Breast epithelium (tissue), 4 donors: ENCODE data around the gene OR2T1. TPM values are rescaled to one million over a fixed set of nuclear protein-coding genes. Genes with fewer than 3 reads are reported as not detected.

Source experiments
- DNase-seq, 2 donors: peaks; one replicate each; pipeline ENCODE4 v3.0.0-alpha.2; 2019; ENCODE audit warnings: low spot score in 2 of 2
- H3K27ac ChIP-seq, 2 donors: fragments of 200-600 bp; sonication (generic) in 1 of 2; one replicate each; pipeline ENCODE4 v1.5.1; 2016 to 2019; ENCODE audit warnings: mild to moderate bottlenecking in 1 of 2
- H3K27me3 ChIP-seq, 2 donors: fragments of 200-600 bp; sonication (generic) in 1 of 2; one replicate each; pipeline versions ENCODE4 v1.5.1 to v1.6.0; 2017 to 2019; ENCODE audit warnings: control low read depth in 1 of 2, mild to moderate bottlenecking in 1 of 2
- H3K36me3 ChIP-seq: fragments of 200-600 bp; one replicate; pipeline ENCODE4 v1.5.1; 2019
- H3K4me1 ChIP-seq, 2 donors: fragments of 200-600 bp; sonication (generic); one replicate each; pipeline ENCODE4 v1.5.1; 2016 to 2019; ENCODE audit warnings: control low read depth in 1 of 2
- H3K4me3 ChIP-seq, 3 donors: fragments of 200-600 bp; sonication (generic); 1 replicate in 2 of 3; 2 replicates in 1 of 3; pipeline ENCODE4 v1.5.1; 2016 to 2019; ENCODE audit warnings: mild to moderate bottlenecking in 3 of 3, moderate library complexity in 2 of 3
- H3K9me3 ChIP-seq, 2 donors: fragments of 200-600 bp; sonication (generic) in 1 of 2; one replicate each; pipeline ENCODE4 v1.5.1; 2016 to 2019; ENCODE audit warnings: control low read depth in 1 of 2
- POLR2A ChIP-seq: fragments of 450-650 bp; IDR thresholded peaks from one replicate; pipeline ENCODE4 v1.6.1; 2016; ENCODE audit warnings: antibody characterized with exemption, mild to moderate bottlenecking, moderate library complexity
- POLR2AphosphoS5 ChIP-seq, 3 donors: sonication (generic); formaldehyde crosslinking; IDR thresholded peaks; one replicate each; pipeline ENCODE4 v1.6.1; 2017; ENCODE audit warnings: antibody characterized with exemption in 3 of 3
- intact Hi-C: fragments of 100-400 bp; cut with DNase I; formaldehyde crosslinking; loops from one replicate; pipeline ENCODE4 v1.15.1; 2023; ENCODE audit warnings: low total_unique reads
- total RNA-seq, 3 donors: library from RNA; depleted of rRNA; stranded (reverse); fragments of >200 nt; gene quantifications; one replicate each; pipeline ENCODE4 v1.1.0, GENCODE V29; 2016
- TF ChIP-seq, protein P1 (sequence below), 3 donors: fragments of 450-650 bp; IDR thresholded peaks; one replicate each; pipeline ENCODE4 v1.5.1; 2016 to 2017; ENCODE audit warnings: antibody characterized with exemption in 3 of 3, mild to moderate bottlenecking in 3 of 3, moderate library complexity in 3 of 3

Gene OR2T1
- total RNA-seq, 3 donors from 2014 or later, result not detected

DNA sequence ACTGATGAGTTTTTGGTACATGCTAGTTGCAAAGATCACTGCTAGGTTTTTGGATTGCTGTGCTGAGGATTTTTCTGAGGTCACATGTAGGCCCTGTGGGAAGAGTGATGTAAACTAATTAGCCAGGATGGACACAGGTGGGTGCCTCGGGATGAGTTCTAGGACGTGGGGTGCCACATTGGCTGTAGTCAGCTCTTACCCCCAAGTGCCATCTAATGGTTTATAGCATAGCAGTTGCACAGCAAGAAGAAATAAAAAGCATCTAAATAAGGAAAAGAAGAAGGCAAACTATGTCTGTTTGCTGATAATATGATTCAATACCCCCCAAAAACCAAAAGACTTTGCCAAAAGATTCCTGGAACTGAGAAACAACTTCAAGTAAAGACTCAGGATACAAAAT is 9.8 kb upstream of the OR2T1 start:
- no peak overlapping the region for H3K4me3 ChIP-seq
- H3K27ac ChIP-seq, result no peak overlapping the region
- H3K36me3 ChIP-seq, result no peaks in the 10 kb centered on the region
- TF ChIP-seq POLR2A (no peak), POLR2AphosphoS5 (IDR thresholded peaks at IDR 0.05) (no peak)
- TF ChIP-seq, protein P1, sequence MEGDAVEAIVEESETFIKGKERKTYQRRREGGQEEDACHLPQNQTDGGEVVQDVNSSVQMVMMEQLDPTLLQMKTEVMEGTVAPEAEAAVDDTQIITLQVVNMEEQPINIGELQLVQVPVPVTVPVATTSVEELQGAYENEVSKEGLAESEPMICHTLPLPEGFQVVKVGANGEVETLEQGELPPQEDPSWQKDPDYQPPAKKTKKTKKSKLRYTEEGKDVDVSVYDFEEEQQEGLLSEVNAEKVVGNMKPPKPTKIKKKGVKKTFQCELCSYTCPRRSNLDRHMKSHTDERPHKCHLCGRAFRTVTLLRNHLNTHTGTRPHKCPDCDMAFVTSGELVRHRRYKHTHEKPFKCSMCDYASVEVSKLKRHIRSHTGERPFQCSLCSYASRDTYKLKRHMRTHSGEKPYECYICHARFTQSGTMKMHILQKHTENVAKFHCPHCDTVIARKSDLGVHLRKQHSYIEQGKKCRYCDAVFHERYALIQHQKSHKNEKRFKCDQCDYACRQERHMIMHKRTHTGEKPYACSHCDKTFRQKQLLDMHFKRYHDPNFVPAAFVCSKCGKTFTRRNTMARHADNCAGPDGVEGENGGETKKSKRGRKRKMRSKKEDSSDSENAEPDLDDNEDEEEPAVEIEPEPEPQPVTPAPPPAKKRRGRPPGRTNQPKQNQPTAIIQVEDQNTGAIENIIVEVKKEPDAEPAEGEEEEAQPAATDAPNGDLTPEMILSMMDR (IDR thresholded peaks at IDR 0.05), result no peak
- no peak for DNase-seq
- no peaks in the 10 kb centered on the region for H3K9me3 ChIP-seq
- intact Hi-C loops, result no loop called here
- no peaks in the 10 kb centered on the region for H3K27me3 ChIP-seq
- no peaks in the 10 kb centered on the region for H3K4me1 ChIP-seq

DNA sequence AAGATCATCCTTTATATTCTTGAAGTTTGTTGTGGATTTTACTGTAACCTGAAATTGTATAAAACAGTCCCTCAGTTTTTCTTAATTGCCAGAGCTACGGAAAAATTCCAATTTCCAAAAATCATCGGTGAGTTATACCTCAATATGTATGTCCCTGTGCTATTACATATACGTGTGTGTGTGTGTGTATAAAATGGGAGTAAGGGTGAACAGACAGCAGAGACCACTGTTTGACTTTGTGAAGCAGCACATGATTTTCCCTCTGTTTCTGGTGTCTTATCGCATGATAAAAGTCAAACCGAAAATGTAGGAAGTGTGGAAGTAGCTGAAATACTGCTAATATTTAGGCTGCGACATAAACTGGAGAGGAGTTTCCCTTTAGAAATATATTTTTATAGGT is 1.2 kb downstream of the OR2T1 start:
- Histone ChIP-seq H3K27ac (no peak overlapping the region), H3K9me3 (peaks cover 0 to 4% of the 10 kb centered on the region in 2 donors), H3K4me3 (no peak overlapping the region), H3K4me1 (no peaks in the 10 kb centered on the region), H3K36me3 (no peaks in the 10 kb centered on the region), H3K27me3 (no peaks in the 10 kb centered on the region)
- no peak for DNase-seq
- TF ChIP-seq, protein P1 (IDR thresholded peaks at IDR 0.05), result no peak
- TF ChIP-seq POLR2A (no peak), POLR2AphosphoS5 (IDR thresholded peaks at IDR 0.05) (no peak)
- intact Hi-C loops, result no loop called here

DNA sequence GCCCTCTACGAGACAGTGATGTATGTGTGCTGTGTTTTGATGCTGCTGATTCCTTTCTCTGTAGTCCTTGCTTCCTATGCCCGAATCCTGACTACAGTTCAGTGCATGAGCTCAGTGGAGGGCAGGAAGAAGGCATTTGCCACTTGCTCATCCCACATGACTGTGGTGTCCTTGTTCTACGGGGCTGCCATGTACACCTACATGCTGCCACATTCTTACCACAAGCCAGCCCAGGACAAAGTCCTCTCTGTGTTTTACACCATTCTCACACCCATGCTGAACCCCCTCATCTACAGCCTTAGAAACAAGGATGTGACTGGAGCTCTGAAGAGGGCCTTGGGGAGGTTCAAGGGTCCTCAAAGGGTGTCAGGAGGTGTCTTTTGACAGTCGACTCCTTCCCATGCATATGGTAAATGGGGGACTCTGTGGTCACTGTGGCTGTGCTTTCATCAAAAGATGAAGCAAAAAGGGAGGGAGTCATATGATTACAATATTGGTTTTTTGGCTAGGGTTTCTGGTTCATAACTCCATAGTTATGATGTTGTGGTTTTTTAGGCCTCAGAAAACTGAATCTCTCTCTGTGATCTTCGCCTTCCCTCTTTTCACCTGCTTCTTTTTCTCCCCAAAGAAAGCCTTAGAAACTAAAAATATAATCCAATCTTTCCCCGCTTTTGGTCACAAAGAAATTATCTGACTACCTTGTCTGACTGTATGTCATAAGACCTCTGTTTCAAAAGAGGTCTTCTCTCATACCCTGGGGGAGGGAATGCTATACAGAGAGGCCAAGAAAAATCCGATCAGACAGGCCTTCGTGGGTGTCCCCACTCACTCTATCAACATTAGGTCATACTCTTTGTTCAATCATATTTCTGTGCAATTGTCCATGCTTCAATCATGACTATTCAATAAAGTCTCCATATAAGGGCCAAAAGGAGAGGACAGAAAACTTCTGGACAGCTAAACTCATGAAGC is 4.2 kb downstream of the OR2T1 start:
- no peak for TF ChIP-seq POLR2A
- TF ChIP-seq POLR2AphosphoS5 (IDR thresholded peaks at IDR 0.05), result no peak
- TF ChIP-seq, protein P1 (IDR thresholded peaks at IDR 0.05), result no peak
- no peak overlapping the region for H3K27ac ChIP-seq
- H3K27me3 ChIP-seq, result no peaks in the 10 kb centered on the region
- no peak for DNase-seq
- intact Hi-C loops, result no loop called here
- no peaks in the 10 kb centered on the region for H3K4me1 ChIP-seq
- H3K36me3 ChIP-seq, result no peaks in the 10 kb centered on the region
- H3K9me3 ChIP-seq, result peaks cover 0 to 16% of the 10 kb centered on the region in 2 donors
- H3K4me3 ChIP-seq, result no peak overlapping the region

DNA sequence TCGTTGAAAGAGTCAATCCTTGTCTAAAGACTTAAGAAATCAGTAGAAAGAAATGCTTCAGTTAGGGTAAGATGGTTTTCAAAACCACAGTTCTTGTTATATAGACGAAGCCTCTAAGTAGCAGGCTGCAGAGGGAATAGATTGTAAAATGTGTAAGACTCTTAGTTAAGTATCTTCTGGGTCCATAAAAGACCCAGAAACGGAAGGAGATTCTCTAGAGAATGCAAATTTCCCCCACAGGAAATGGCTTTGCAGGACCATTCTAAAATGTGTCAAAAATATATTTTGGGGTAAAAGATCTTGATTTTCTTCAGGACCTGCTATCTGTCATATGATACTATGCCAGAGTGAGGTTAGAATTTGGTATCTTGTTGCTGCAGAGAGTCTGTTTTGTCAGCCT is 13.4 kb downstream of the OR2T1 start:
- no peaks in the 10 kb centered on the region for H3K27me3 ChIP-seq
- no peak overlapping the region for H3K27ac ChIP-seq
- H3K4me1 ChIP-seq, result no peaks in the 10 kb centered on the region
- TF ChIP-seq POLR2AphosphoS5 (IDR thresholded peaks at IDR 0.05) (no peak), POLR2A (no peak)
- H3K9me3 ChIP-seq, result peaks cover 0 to 7% of the 10 kb centered on the region in 2 donors
- DNase-seq, result no peak
- intact Hi-C loops, result no loop called here
- no peak overlapping the region for H3K4me3 ChIP-seq
- no peaks in the 10 kb centered on the region for H3K36me3 ChIP-seq

DNA sequence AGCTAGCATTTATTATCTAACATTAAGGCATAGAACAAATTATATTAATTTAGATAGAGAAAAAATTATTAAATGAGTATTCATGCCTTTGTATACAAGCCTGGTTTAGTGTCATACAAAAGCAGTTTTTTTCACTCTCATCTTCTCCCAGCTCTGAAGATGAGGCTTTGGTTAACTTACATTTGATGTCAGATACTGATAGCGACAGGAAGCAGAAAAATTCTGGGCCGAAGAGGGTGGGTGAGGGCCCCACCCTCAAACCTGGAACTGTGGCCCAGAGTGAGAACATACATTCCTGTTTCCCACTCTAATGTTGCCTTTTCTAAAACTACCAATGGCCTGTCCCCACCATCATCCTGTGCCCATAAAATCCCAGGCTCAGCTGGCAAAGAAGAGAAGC is 15.0 kb downstream of the OR2T1 start:
- Histone ChIP-seq H3K9me3 (peaks cover 0 to 18% of the 10 kb centered on the region in 2 donors), H3K36me3 (no peaks in the 10 kb centered on the region), H3K4me3 (no peak overlapping the region), H3K27ac (no peak overlapping the region), H3K4me1 (no peaks in the 10 kb centered on the region), H3K27me3 (no peaks in the 10 kb centered on the region)
- intact Hi-C loops, result no loop called here
- no peak for DNase-seq
- TF ChIP-seq, protein P1 (IDR thresholded peaks at IDR 0.05), result no peak
- TF ChIP-seq POLR2AphosphoS5 (IDR thresholded peaks at IDR 0.05), result no peak
- no peak for TF ChIP-seq POLR2A
